Lower leg skin (tissue), 4 donors: ENCODE data around the gene ALCAM. TPM values are rescaled to one million over a fixed set of nuclear protein-coding genes. Genes with fewer than 3 reads are reported as not detected.

Source experiments
- DNase-seq, 2 donors: peaks; one replicate each; pipeline ENCODE4 v3.0.0-alpha.2; 2019; ENCODE audit warnings: low spot score in 2 of 2
- H3K4me3 ChIP-seq: fragments of 200-600 bp; sonication (generic); 2 replicates; pipeline ENCODE4 v1.5.1; 2017; ENCODE audit warnings: mild to moderate bottlenecking, low read depth; ENCODE audit not compliant: poor library complexity, severe bottlenecking
- POLR2A ChIP-seq, 2 donors: fragments of 450-650 bp; IDR thresholded peaks; one replicate each; pipeline ENCODE4 v1.6.1; 2016 to 2017; ENCODE audit warnings: antibody characterized with exemption in 2 of 2, mild to moderate bottlenecking in 1 of 2, moderate library complexity in 1 of 2
- WGBS, 2 donors: methylation state at CpG; one replicate each; pipeline ENCODE4 v1.1.5; 2018; 5-methylcytosine and 5-hydroxymethylcytosine counted together
- intact Hi-C: fragments of 100-400 bp; cut with DNase I; formaldehyde crosslinking; loops from one replicate; pipeline ENCODE4 v1.15.0; 2023; ENCODE audit warnings: low total_unique reads
- total RNA-seq, 4 donors: library from RNA; depleted of rRNA; stranded (reverse); fragments of >200 nt; gene quantifications; one replicate each; pipeline ENCODE4 v1.1.0, GENCODE V29; 2016
- TF ChIP-seq, protein P1 (sequence below), 3 donors: fragments of 450-650 bp; IDR thresholded peaks; one replicate each; pipeline ENCODE4 v1.5.1; 2016; ENCODE audit warnings: antibody characterized with exemption in 3 of 3, mild to moderate bottlenecking in 3 of 3, moderate library complexity in 2 of 3

Gene ALCAM
- total RNA-seq, 4 donors from 2014 or later, result 21.2 to 58.0 (median 31.1) TPM

DNA sequence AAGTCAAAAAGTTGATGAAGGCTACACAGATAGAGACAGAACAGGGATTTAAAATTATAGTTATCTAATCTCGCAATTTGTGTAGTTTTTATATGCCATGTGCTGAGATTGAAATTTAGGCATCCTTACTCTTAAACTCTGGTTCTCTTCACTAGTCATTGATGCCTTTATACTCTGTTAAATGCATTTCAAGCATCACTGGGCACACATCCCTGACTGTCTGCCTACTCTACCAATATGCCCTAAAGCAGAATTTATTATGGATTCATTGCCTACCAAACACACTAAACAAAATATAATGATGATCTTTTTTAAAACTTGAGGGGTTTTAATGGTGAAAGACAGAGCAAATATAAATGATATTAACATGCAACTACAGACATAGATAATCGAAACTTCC, 10.3 kb upstream of the ALCAM start:
- 89 to 91% methylated on average over 2 of the region's 2 CpGs for WGBS, 2 donors
- no peak for TF ChIP-seq POLR2A (IDR thresholded peaks at IDR 0.05)
- TF ChIP-seq, protein P1, sequence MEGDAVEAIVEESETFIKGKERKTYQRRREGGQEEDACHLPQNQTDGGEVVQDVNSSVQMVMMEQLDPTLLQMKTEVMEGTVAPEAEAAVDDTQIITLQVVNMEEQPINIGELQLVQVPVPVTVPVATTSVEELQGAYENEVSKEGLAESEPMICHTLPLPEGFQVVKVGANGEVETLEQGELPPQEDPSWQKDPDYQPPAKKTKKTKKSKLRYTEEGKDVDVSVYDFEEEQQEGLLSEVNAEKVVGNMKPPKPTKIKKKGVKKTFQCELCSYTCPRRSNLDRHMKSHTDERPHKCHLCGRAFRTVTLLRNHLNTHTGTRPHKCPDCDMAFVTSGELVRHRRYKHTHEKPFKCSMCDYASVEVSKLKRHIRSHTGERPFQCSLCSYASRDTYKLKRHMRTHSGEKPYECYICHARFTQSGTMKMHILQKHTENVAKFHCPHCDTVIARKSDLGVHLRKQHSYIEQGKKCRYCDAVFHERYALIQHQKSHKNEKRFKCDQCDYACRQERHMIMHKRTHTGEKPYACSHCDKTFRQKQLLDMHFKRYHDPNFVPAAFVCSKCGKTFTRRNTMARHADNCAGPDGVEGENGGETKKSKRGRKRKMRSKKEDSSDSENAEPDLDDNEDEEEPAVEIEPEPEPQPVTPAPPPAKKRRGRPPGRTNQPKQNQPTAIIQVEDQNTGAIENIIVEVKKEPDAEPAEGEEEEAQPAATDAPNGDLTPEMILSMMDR (IDR thresholded peaks at IDR 0.05), result no peak

DNA sequence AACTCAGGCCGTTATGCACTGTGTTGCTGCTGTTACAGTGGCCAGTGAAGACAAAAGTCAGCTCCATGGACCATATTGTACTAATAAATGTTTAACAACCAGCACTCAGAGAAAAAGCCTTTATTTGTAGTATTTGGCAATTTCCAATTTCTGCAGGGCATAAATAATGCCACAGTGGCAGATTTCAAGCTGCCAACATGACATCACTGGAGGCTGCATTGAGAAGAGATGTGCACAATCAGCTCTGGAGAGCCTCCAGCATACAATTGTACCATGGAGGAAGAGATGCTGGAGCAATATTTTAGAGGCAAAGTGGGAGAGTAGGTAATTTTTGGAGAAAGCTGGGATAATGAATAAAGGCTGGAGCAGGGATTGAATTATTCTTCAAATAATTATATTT, 9.7 kb upstream of the ALCAM start:
- no peak for DNase-seq
- WGBS, 2 donors, result 68 to 74% methylated on average over 1 of the region's 1 CpG
- TF ChIP-seq, protein P1 (IDR thresholded peaks at IDR 0.05), result no peak
- TF ChIP-seq POLR2A (IDR thresholded peaks at IDR 0.05), result no peak
- no peak overlapping the region for H3K4me3 ChIP-seq
- intact Hi-C loops, result no loop called here

More for the DNA sequence above, 10.3 kb upstream of the ALCAM start:
- H3K4me3 ChIP-seq, result no peak overlapping the region
- DNase-seq, result no peak
- intact Hi-C loops, result no loop called here

DNA sequence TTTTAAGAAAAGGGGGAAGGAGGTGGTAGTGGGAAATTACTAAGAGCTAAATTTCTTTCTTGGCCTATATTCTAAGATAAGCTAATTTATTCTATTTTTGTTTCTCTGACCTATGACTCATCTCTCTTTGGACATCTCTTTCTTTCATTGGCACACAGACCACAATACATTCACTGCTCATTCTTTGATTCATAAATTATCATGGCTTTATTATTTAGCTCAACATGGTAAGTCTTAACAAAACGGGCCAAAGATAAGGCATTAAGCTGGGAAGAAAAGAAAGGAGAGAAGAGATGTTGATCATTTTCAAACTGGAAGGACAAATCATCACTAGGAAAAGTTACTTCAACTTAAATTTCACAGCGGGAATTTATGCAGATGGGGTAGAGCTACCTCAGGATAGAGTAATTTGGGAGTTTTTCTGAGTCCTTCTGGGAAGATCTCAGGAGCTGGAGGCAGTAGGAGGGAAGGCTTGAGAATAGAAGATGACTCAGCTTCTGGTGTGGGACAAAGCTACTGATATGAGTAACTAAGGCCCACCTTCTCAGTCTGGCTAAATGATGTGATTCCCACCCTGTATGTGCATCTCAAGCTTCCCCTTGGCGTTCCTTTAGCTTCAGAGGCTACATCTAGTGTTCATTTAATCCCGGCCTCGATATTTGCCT, 7.5 kb upstream of the ALCAM start:
- 84 to 90% methylated on average over 5 of the region's 5 CpGs for WGBS, 2 donors
- DNase-seq, result no peak
- intact Hi-C loops, result no loop called here
- no peak for TF ChIP-seq POLR2A (IDR thresholded peaks at IDR 0.05)
- H3K4me3 ChIP-seq, result no peak overlapping the region

DNA sequence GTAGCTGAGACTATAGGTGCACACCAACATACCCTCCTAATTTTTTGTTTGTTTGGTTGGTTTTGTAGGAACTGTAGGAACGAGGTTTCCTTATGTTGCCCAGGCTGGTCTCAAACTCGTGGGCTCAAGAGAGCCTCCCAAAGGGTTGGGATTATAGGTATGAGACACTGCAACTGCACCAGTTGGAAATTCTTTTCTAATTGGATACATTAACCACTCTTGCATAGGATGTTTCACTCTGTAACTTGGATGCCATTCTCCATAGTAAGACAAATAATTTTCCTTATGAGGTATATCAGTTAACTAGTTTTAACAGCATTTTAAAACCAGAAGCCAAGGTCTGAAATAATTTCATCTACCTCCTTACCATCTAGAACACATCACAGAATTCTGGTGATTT, 6.7 kb upstream of the ALCAM start:
- no peak for DNase-seq
- no peak overlapping the region for H3K4me3 ChIP-seq
- 85 to 87% methylated on average over 2 of the region's 2 CpGs for WGBS, 2 donors
- TF ChIP-seq POLR2A (IDR thresholded peaks at IDR 0.05), result no peak
- TF ChIP-seq, protein P1 (IDR thresholded peaks at IDR 0.05), result no peak
- intact Hi-C loops, result no loop called here

DNA sequence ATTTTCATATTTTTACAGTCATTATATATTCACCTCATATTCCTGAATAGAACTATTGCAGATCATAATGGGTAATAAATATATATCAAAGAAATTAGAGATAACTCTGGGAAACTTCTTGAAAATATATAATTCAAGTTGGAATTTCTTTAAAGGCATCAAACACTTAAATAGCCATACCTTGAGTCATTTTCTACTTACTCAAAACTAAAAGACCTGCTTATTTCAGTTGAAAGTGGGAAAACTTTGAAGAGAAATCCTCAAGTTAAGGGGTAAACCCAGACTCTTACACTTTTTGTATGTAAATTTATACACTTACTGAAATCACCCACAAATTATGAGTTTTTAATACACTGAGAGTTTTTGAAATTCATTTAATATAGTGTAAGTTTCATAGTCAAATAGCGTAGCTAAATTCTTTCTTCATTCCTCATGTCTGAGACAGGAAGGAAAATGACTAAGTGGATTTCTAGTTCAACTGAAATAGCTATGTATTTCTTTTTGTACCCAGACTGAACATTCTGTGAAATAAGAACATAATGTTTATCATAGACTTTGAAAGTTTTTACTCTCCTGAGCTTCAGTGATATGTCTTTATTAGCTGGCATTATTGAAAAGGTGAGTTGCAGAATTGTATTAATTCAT, 4.6 kb upstream of the ALCAM start:
- no peak for TF ChIP-seq POLR2A (IDR thresholded peaks at IDR 0.05)
- TF ChIP-seq, protein P1 (IDR thresholded peaks at IDR 0.05), result no peak
- 86% methylated on average over 1 of the region's 1 CpG for WGBS, 2 donors
- DNase-seq, result no peak
- intact Hi-C loops, result no loop called here
- no peak overlapping the region for H3K4me3 ChIP-seq

DNA sequence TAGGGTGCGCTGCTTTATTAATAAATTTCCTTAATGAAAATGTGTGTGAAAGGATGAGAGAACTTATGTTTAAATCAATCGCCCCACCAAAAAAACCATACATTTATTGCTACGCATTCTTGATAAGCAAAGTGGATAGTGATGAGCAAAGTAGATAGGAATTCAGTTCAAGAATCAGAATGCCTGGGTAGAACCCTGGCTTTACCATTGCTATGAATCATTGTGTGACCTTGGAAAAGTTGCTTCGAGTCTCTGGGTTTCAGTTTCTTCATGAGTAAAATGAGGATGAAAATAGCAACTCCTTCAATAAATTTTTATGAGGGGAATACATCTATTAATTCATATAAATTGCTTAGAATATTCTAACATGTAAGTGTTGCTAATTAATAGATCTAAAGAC, 2.6 kb upstream of the ALCAM start:
- 90 to 93% methylated on average over 4 of the region's 4 CpGs for WGBS, 2 donors
- TF ChIP-seq, protein P1 (IDR thresholded peaks at IDR 0.05), result no peak
- TF ChIP-seq POLR2A (IDR thresholded peaks at IDR 0.05), result no peak
- H3K4me3 ChIP-seq, result no peak overlapping the region
- no peak for DNase-seq
- intact Hi-C loops, result no loop called here
